ENCODE measurements around the gene ACVRL1.

DNA sequence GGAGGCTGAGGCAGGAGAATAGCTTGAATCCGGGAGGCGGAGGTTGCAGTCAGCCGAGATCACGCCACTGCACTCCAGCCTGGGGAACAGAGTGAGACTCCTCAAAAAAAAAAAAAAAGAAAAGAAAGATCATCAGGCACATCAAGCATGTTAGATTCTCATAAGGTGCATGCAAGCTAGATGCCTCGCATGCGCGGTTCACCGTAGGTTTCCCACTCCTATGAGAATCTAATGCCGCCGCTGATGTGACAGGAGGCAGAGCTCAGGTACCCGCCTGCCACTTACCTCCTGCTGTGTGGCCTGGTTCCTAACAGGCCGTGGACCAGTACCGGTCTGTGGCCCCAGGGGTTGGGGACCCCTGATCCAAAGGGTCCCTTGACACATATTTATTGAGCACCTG lies 51.2 kb downstream of the ACVRL1 start:
- no peak for TF ChIP-seq GATA2 (IDR thresholded peaks at IDR 0.05; ENCODE audit: low read depth, low read length)
- no peak for TF ChIP-seq GATA3 (IDR thresholded peaks at IDR 0.05; ENCODE audit: low read depth, low read length)

Measured in SH-SY5Y (cell line).